GM19372 (cell line): ENCODE measurements around the gene PATE3.

Experiments used
- ATAC-seq: cut with Tn5 transposase; IDR thresholded peaks from one replicate; pipeline ENCODE4 v1.9.1; 2021; ENCODE audit warnings: mild to moderate bottlenecking, low read depth, moderate library complexity; ENCODE audit not compliant: unreplicated experiment

Gene PATE3

GRCh38 chr11:125835748-125836147, 47.8 kb downstream of the PATE3 start:
- no peak for ATAC-seq
